ENCODE data around the gene KDSR.

Gene KDSR

DNA sequence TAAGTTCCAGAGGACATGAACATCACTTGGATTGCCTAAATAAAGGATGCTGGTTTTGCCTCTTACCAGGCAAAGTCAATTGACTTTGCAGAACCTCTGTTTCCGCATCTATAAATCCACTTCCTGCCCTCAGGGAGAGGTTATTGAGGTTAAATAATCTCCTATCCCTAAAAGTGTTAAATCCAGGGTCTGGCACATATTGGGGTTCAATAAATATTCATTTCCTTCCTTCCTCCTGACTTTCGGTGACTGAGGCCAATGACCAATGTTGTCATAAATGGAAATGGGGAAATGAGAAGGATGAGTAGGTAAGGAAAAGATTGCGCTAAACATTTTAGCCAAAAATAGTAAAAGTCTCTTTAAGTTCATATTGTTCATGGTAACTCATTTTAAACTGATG, 63.5 kb downstream of the KDSR start:
- peak in 1 of 2 experiments; percentile 8 for DNase-seq

DNA sequence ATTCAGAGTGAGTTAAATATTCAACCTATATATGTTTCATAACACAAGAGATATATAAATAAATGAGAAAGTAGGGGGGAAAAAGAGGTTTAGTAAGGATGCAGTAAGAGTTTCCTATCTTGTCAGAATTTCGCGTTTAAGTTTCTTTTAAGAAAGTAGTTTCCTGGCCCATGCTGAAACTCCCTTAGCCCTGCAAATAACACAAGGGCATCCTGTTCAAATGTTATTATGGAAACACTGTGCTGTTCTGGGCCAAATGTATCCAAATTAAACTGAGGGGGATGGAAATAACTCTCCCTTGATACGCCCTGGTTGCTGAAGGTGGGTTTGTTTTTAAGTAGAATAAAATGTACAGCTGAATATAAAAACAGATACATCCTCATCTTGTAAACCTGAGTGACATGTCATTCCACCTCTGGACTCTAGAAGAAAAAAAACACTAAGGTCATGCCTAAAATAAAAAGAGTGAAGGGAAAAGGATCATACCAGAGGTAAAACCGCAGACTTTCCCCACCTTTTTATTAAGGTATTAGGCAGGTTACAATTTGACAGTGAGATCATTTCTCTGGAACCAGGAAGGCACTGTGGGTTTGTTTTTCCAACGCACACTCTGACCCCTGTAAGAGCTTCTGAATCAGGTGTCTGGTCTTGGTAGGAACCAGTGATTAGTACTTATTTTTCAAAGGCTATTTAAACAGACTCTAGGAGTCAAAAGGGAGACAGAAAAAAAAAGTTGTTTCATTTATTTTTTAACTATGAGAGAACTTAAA, 64.2 kb downstream of the KDSR start:
- DNase-seq = no peak

DNA sequence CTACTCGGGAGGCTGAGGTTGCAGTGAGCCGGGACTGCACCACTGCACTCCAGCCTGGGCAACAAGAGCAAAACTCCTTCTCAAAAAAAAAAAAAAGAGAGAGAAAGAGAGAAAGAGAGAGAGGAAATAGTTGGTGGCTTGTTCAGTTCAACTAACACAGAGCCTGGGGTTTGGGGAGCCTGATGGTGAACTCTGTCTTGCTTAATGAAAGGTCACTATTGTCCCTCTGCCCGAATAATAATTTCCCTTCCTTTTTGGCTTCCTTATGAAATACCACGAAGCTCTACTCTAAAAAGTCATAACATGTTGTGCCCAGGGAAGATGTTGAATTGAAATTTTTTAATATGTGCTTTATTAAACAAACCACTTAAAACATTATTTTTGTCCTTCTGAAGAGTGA, 64.8 kb downstream of the KDSR start:
- no peak for DNase-seq

DNA sequence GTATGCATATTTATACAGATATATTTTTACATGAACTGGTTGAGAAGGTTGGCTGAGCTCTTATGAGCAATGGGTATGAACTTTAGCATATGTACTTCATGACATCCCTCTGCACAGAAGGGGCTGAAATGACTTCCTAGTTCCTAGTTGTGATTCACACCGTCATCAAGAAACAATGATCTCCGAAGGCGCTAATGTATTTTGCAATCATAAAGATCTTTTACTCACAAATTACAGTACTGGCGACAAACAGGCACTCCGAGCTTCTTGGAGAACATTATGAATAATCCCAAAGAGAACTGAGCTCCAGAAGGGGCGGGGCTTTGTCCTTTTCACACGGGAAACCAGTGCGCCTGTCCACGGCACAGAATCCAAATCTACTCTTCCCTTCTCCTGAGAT, 65.6 kb downstream of the KDSR start:
- no peak for DNase-seq

DNA sequence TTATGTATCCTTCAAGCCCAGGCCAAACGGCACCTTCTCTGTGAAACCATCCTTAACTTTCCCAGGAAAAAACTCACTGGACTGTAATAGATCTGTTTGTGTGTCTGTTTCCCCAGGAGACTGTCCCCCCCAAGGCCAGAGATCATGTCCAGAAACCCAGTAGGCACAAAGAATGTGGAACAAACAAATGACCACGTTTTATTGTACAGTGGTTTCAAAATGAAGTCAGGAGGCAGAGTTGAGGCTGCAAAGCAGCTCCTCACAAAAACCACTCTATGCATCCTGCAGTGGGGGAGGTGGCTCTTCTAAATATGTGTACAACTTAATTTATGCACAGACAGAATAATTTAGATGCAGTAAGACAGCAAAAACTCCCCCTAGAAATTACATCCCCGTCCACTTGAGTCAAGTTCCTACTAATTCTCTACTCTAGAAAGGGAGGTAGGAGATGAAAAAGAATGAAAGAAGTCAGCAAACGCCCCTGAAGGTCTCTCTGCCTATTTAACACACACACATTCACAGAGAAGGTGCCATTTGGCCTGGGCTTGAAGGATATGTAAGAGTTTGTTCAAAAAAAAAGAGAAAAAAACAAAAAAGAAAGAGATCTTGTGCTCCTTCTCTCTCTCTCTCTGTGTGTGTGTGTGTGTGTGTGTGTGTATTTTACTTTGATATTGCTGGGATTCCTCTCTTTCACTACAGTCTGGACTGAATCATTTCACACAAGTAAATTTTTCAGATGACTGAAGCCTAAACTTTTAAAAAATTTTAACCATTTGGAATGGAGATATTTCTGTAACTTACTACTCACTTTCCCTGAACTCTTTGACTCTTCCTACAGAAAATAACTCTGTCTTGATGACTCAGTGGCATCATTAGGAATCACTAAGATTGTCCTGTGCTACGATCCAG, 66.9 kb downstream of the KDSR start:
- no peak for DNase-seq

DNA sequence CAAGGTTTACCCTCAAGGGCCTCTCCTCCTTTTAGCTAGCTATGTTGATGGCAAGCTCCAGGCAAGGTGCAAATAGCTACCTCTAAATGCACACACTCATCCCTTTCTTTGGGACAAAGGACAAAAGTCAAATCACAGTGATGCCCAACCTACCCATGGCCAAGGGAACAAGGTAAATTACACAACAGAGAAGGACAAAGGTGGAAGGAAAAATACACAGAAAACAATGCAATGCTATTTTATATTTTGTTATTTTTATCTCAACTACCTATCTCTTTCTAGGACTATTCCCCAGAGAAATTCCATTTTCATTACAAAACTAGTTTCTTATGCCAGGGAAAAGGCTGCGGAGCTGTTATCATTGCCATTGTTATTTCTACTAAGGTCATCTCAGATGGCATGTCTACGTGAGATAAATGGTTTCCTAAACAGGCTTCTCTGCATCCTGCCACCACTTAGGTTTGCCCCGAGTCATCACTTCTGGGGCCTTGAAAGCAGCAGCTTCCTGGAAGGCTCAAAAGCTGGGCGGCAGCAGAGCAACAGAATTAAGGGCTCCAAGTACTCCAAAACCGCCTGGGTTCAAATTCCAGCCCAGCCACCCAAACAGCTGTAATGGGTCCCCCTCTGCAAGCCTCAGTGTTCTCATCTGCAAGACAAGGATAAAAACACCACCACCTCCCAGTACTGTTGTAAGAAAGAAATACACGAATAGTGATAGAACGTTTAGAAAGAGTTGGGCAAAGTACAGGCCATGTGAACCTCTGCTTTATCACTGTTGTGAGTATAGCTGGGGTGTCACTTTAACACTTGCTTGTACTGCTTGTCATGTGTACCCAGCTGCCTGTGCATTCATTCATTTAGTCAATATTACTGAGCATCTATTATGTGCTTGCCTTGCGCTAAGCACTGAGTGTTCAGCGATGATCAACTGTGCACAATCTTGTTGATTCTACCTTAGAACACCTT, 68.3 kb downstream of the KDSR start:
- no peak for DNase-seq

DNA sequence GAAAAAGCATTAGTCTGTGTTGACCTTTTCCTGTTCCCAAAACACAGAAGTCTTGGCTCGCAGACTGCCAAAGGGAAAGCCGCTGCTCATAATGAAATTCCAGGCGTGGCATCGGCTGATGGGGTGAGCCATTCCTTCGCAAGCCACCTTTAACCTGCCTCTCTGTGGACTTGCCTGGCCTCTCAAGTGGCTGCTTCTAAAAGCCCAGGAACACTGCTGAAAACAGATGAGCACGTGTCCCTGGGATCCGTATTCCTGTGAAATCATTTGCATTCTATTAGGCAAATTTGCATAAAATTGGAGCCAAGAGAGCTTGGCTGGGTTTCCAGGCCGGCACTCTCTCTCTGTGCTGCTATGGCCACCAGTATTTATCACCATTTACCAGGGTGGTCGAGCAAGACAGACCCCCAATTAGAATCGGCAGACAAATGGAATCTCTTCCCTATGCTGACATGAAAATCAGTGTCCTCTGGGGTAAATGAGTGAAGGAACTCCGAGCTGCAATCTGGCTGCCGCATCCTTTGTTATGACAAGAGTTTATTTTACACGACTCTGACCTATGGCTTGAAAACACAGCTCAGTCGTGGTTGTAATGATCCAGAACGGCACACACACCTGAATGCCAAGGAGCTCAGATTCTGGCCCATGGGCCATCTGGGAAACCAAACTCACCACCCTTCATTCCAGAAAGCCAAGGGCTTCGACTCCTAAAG, 69.2 kb downstream of the KDSR start:
- DNase-seq = no peak

DNA sequence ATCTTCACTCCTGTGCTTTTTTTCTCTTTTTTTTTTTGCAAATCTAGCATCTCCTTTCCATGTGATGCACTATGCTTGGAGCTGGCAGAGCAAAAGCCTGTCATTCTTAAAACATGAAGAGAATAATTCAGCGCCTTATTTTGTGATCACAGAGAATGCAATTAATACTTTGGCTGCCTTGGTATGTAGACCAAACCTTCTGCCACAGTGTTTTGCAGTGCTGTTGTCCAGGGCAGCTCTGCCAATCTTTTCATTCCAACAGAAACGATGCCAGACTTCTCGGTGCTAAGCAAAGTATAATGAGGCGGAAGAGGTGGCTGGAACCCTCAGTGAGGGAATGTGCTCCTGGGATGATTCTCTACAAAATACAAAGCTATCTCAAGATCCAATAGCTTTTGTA, 73.1 kb downstream of the KDSR start:
- DNase-seq = no peak

DNA sequence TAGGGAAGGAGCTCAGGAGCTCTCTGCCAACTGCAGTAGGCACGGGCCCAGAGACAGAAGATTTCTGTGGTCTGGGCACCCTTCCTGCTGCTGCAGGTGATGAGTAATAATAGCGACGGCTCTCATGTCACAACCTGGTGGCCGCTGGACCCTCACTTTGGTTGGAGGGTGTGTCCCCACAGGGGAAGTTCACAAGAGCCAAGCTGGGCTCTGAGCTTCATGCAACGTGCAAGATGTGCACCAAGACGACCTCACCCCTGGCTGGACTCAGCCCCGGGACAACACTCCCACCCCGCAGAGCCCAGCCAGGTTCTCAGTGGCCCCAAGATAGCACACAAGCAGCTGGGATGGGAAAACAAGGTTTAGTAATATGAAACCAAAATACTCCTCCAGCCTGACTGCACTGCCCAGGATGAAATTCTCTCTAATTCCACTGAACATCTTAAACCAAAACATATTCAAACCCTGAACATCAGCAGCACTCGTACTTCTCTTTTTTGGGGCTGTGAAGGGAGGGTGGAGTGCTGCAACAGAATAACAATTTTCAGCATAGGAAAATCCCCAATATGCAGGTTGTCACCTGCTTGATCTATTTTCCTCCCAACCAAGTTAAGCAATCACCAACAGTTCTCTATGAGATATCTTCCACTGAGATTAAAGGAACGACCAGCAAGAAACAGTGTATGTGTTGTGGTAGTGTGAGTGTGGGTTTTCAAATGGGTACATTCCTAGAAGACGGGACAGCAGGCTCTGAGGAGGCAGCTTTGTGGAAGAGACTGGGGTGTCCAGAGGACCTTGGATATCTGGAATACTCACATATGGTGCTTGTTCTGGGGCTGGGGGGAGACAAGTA, 73.9 kb downstream of the KDSR start:
- no peak for DNase-seq

DNA sequence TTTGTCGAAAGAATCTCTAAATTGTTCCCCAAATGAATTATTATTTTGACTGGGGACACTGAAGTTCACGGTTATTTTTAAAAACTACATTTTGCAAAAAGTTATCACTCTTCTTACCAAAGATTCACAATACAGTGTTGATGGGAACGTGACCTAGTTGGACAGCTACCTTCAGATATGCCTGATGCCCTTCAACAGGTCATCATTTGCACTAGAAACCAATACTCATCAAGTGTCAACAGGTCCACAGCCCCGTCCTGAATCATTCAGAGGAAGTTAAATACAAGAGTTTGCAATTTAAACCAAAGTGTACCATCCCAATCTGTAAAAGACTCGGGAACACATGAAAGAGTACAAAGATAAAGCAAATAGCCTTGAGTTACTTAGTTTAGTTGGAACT, 75.7 kb downstream of the KDSR start:
- DNase-seq = no peak

DNA sequence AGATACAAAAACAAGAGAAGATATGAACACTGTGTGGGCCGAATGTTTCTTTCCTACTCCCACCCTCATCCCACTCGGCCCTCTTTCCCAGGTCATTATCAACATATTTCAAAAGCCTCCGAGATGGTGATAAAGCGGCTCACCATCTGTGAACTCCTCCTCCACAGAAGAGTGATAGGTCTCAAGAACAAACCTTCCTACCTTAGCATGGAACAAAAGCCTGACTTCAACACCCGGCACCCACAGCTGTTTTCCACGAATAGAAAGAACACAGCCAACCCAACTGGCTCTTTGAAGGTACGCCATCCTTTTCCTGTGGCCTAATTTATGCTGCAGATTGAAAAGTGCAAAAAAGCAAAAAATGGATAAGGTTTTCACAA, 76.2 kb downstream of the KDSR start:
- no peak for DNase-seq

DNA sequence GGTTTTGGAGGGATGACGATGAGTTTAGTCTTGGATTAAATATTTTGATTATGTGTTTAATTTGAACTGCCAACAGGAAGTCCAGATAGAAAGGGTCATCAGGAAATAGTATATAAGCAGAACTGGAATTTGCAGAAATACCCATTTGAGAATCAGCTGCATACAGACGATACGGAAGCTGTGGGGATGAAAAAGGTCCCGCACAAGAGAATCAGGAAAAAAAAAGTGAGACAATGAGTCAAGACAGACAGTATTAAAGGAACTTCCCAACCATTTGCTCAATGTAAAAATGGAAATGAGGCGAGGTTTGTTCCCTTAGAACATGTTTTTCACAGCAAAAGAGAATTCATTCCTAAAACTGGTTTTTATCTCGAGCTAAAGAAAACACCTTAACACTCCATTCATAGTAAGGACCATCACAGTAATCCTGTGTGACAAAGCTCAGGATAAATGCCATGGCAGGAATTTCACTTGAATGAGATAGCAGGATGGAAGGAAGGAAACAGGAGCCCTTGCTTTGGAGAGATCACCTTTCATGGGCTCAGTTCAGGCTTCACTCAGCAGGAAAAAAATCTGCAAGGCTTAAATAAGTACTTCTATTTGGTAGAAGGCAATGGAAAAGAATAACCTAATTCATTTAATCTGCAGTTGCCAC, 76.7 kb downstream of the KDSR start:
- no peak for DNase-seq

DNA sequence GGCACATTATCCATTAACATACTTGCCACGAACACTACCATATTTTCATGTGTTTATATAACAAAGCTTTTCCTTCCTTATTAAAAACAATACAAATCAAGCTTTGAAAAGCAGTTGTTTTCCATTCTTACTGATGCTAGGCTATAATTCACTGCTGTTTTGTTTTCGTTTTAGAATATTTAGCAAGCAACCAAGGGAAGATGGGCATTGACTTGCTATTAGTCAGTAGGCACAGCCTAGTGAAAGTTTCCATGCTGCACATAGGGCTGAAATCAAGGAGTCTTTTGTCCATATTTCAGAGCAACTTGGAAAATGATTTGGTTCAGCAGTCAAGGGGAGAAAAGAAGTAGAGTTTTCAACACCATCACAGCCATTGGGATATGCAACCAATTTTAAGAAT, 78.7 kb downstream of the KDSR start:
- DNase-seq = no peak

DNA sequence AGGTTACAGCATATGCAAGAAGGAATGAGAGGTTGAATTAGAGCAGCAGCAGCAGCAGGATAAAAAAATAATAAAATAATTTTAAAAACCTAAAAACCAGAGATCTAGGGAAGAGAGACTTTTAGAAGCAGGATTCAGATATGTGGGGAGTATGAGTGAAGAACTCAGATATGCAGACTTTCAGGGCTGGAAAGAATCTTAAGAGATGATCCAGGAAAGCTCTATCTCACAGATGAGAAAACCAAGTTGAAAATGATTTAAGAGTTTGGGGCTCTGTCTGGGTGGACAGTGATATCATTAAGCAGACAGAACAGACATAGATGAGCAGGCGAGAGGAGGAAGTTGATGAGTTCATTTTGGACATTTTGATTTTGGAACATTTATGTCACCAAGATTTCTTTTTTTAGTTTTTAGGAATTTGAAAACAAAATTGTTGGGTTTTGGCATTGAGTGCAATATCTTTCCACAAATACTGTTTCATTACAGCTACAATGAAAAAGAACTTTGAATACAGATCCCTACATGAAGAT, 79.2 kb downstream of the KDSR start:
- DNase-seq = no peak

DNA sequence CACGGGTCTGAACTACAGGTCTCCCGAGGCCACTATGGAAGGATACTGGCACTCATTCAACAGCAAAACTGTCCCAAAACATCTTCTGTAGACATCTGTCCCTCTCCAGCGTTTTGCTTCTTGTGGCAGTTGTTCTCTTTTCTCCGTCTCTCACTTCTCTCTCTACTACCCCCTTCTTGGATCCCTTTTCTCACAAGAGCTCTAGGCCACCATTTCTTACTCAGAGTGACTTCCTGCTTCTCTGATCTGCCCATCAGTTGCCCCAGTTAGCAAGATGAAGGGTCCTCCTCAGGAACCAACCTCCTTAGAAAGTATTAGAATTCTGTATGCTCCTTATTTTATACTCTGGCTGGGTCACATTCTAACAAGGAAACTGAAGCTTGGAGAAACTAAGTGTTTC, 80.1 kb downstream of the KDSR start:
- DNase-seq = no peak

DNA sequence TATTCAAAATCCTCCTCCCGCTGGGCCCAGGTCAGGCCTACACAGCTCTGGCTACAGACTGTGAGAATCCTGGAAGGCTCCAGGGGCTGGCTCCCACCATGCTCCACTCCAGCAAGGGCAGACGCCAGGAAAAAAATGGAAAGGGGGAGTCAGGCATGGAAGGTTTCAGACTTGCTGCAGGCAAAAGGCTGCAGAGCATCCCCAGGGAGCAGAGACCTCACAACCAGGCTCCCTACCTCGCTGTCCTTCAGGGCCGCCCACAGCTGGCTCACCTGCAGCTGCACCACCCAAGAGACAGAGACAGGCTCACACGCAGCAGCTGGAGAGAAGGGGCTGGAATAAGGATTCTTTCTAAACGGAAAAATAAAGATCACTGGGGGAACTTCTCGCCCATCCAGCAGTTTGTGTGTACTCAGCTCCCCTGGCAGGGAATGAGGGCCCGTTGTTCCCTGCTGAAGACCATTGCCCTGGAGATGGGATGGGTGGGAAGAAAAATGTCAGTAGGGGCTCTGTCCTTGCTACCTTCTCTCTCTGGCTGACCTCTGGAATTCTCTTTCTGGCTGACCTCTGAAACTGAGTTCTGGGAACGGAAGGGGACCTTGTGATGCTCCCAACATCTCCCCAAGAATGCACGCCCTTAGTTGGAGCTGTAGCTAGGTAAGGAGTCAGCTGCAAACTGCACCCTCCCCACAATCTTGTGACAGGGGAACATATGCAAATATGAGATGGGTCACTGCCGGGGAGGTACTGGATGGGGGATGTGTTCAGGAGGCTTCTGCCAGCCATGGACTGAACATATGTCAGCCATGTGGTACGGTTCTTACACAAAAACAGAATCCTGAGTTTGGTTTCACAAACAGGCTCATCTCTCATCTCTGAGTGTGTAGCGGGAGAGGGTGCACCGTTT, 81.9 kb downstream of the KDSR start:
- DNase-seq = no peak

DNA sequence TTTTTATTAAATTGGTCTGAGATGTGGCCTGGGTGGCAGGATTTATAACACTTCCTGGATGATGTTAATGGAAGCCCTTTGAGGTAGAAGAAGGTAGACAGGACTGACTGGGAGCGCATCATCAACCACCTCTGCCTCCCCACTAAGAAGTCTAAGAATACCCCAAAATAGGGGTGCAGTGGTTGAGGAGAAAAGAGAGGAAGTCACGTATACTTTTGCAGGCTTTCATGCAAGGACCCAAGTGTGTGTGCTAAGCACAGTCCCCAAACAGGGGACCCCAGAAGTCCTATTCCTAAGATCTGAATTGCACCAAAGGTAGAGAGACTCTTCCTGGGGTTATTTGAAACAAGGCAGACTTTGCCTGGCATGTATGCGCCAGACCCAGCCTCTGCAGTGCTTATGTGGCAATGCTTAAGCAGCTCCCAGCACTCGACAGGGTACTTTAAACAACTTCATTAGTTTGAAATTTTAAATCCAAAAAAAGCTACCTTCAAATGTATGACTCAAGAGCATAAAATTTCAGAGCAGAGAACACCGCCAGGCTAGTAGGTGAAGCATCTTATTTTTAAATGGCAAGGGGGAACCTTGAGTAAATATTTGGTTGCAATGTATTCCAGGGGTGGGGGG, 82.7 kb downstream of the KDSR start:
- no peak for DNase-seq

DNA sequence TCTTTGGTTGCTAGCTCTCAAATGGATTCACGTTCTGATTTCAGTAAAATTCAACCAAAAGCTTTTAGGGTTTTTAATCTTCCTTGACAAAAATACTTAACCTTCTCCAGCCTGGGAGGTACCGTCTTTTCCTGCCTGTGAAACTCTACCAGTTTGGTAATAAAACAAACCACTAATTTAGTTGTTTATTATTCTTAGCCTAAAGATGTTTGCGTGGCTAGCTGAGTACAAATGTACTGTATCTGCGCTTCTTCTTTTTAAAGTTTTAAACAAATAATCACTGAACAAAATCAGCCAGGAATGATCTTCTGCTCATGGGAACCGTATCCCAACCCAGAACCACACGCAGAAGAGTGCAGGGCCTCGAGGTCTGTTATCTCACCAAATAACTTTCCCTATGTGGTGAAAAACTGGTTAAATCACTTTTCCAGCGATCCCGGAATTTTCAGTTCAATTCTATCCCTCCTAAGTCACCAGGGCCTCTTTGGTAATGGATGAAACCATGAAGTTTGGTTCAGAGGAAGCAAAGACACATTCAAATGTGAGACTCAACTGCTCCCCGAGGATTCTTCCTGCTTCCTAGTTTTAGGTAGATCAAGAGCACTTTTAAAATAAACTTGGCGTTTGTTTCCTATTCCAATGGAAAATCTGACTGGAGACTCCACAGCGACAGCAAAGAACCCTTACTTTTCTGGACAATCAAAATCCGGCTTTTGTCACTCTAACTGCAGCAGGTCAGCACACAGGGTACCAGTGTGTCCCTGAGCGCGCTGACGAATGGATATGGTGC, 83.5 kb downstream of the KDSR start:
- no peak for DNase-seq

Data from AML-193 (cell line).